ENCODE results near the gene HOXA3.

GRCh38 chr7:27161214-27161720 lies 8.9 kb upstream of the HOXA3 start:
- TF ChIP-seq CTCF (IDR thresholded peaks at IDR 0.05 in 2 of 3, conservative IDR thresholded peaks at IDR 0.05 in 1 of 3; ENCODE audit: insufficient read depth in 2 of 3, low read depth in 1 of 3, low read length in 3 of 3), result no peak; a peak in 1 of 6 replicates
- TF ChIP-seq RERE (CRISPR knock-in tag; IDR thresholded peaks at IDR 0.05; ENCODE audit: borderline replicate concordance), result no peak
- TF ChIP-seq MAX (CRISPR knock-in tag; IDR thresholded peaks at IDR 0.05), result no peak
- TF ChIP-seq ZNF239 (CRISPR knock-in tag; IDR thresholded peaks at IDR 0.05), result no peak

Measured in K562 (cell line).